Measurements from ENCODE around the gene TLE3. TPM values are rescaled to one million over a fixed set of nuclear protein-coding genes. Genes with fewer than 3 reads are reported as not detected.

TLE3 gene
- total RNA-seq, 2 experiments from 2014 or later: 66.6 to 82.3 TPM

GRCh38 chr15:70060214-70060992 lies 37.3 kb downstream of the TLE3 start:
- Mint-ChIP-seq H3K36me3 (ENCODE audit: low read depth) (peaks cover 43% of the 10 kb centered on the region), H3K4me3 (no peak overlapping the region), H3K27ac (no peak overlapping the region), H3K9me3 (no peaks in the 10 kb centered on the region), H3K4me1 (no peaks in the 10 kb centered on the region), H3K27me3 (no peaks in the 10 kb centered on the region)
- ChIA-PET POLR2A (no interaction called here), CTCF (interaction anchor here (1.1 kb wide), 1 partner anchor 8 kb away, joined by 3 read pairs; no protein-coding TSS in a partner anchor)
- DNase-seq: no peak

GRCh38 chr15:70059476-70060213 lies 38.1 kb downstream of the TLE3 start:
- DNase-seq: no peak
- CTCF ChIA-PET: no interaction called here
- POLR2A ChIA-PET: no interaction called here
- no peak overlapping the region for H3K4me3 Mint-ChIP-seq
- peak overlapping the region; percentile 54 for H3K27ac Mint-ChIP-seq
- no peaks in the 10 kb centered on the region for H3K4me1 Mint-ChIP-seq
- H3K9me3 Mint-ChIP-seq: no peaks in the 10 kb centered on the region
- H3K36me3 Mint-ChIP-seq (ENCODE audit: low read depth): peaks cover 46% of the 10 kb centered on the region
- no peaks in the 10 kb centered on the region for H3K27me3 Mint-ChIP-seq

GRCh38 chr15:70058642-70059360 lies 38.9 kb downstream of the TLE3 start:
- no peaks in the 10 kb centered on the region for H3K27me3 Mint-ChIP-seq
- ChIA-PET CTCF (no interaction called here), POLR2A (no interaction called here)
- no peak overlapping the region for H3K4me3 Mint-ChIP-seq
- no peaks in the 10 kb centered on the region for H3K4me1 Mint-ChIP-seq
- H3K9me3 Mint-ChIP-seq: no peaks in the 10 kb centered on the region
- no peak overlapping the region for H3K27ac Mint-ChIP-seq
- H3K36me3 Mint-ChIP-seq (ENCODE audit: low read depth): peaks cover 42% of the 10 kb centered on the region
- no peak for DNase-seq

- ChIA-PET CTCF (no interaction called here), POLR2A (no interaction called here)
- Mint-ChIP-seq H3K4me3 (no peak overlapping the region), H3K27ac (no peak overlapping the region), H3K27me3 (no peaks in the 10 kb centered on the region), H3K9me3 (no peaks in the 10 kb centered on the region), H3K36me3 (ENCODE audit: low read depth) (peaks cover 47% of the 10 kb centered on the region), H3K4me1 (no peaks in the 10 kb centered on the region)
- no peak for DNase-seq
Observed at GRCh38 chr15:70057931-70058641, 39.6 kb downstream of the TLE3 start.

GRCh38 chr15:70056091-70056680 lies 41.5 kb downstream of the TLE3 start:
- POLR2A ChIA-PET: no interaction called here

GRCh38 chr15:70055601-70056051 lies 42.1 kb downstream of the TLE3 start:
- H3K27ac Mint-ChIP-seq: no peak overlapping the region
- no peaks in the 10 kb centered on the region for H3K9me3 Mint-ChIP-seq
- ChIA-PET CTCF (interaction anchor here (0.5 kb wide), 1 partner anchor 220 kb away, joined by 5 read pairs; no protein-coding TSS in a partner anchor), POLR2A (no interaction called here)
- no peak for DNase-seq
- peaks cover 53% of the 10 kb centered on the region for H3K36me3 Mint-ChIP-seq (ENCODE audit: low read depth)
- H3K27me3 Mint-ChIP-seq: no peaks in the 10 kb centered on the region
- no peaks in the 10 kb centered on the region for H3K4me1 Mint-ChIP-seq
- H3K4me3 Mint-ChIP-seq: no peak overlapping the region

More at GRCh38 chr15:70056091-70056680, 41.5 kb downstream of the TLE3 start:
- Mint-ChIP-seq H3K27ac (no peak overlapping the region), H3K4me3 (no peak overlapping the region), H3K27me3 (no peaks in the 10 kb centered on the region), H3K4me1 (no peaks in the 10 kb centered on the region), H3K9me3 (no peaks in the 10 kb centered on the region), H3K36me3 (ENCODE audit: low read depth) (peaks cover 50% of the 10 kb centered on the region)
- DNase-seq: no peak
- CTCF ChIA-PET: interaction anchor here (0.5 kb wide), 1 partner anchor 219 kb away, joined by 5 read pairs; no protein-coding TSS in a partner anchor

- H3K4me3 Mint-ChIP-seq: no peak overlapping the region
- ChIA-PET CTCF (interaction anchor here (0.9 kb wide), 1 partner anchor 12 kb away, joined by 3 read pairs; no protein-coding TSS in a partner anchor), POLR2A (no interaction called here)
- no peak overlapping the region for H3K27ac Mint-ChIP-seq
- no peak for DNase-seq
- no peaks in the 10 kb centered on the region for H3K27me3 Mint-ChIP-seq
- H3K36me3 Mint-ChIP-seq (ENCODE audit: low read depth): peaks cover 51% of the 10 kb centered on the region
- H3K9me3 Mint-ChIP-seq: no peaks in the 10 kb centered on the region
- no peaks in the 10 kb centered on the region for H3K4me1 Mint-ChIP-seq
Observed at GRCh38 chr15:70054884-70055387, 42.8 kb downstream of the TLE3 start.

- Mint-ChIP-seq H3K4me3 (no peak overlapping the region), H3K9me3 (no peaks in the 10 kb centered on the region), H3K36me3 (ENCODE audit: low read depth) (peaks cover 48% of the 10 kb centered on the region), H3K27ac (no peak overlapping the region), H3K27me3 (no peaks in the 10 kb centered on the region), H3K4me1 (no peaks in the 10 kb centered on the region)
- POLR2A ChIA-PET: no interaction called here
- DNase-seq: no peak
- CTCF ChIA-PET: interaction anchor here (0.9 kb wide), 1 partner anchor 12 kb away, joined by 3 read pairs; no protein-coding TSS in a partner anchor
Observed at GRCh38 chr15:70054366-70054765, 43.4 kb downstream of the TLE3 start.

GRCh38 chr15:70053716-70054229 lies 43.9 kb downstream of the TLE3 start:
- Mint-ChIP-seq H3K4me3 (no peak overlapping the region), H3K4me1 (no peaks in the 10 kb centered on the region), H3K27me3 (no peaks in the 10 kb centered on the region), H3K36me3 (ENCODE audit: low read depth) (peaks cover 46% of the 10 kb centered on the region), H3K9me3 (no peaks in the 10 kb centered on the region), H3K27ac (no peak overlapping the region)
- ChIA-PET CTCF (interaction anchor here (0.8 kb wide), 1 partner anchor 444 kb away, joined by 4 read pairs; no protein-coding TSS in a partner anchor), POLR2A (no interaction called here)
- no peak for DNase-seq

GRCh38 chr15:70053001-70053715 lies 44.6 kb downstream of the TLE3 start:
- ChIA-PET POLR2A (no interaction called here), CTCF (interaction anchor here (0.8 to 1.3 kb wide), 2 partner anchors 8 to 444 kb away, joined by 3 to 4 read pairs; no protein-coding TSS in a partner anchor)
- H3K4me1 Mint-ChIP-seq: no peaks in the 10 kb centered on the region
- peaks cover 40% of the 10 kb centered on the region for H3K36me3 Mint-ChIP-seq (ENCODE audit: low read depth)
- H3K4me3 Mint-ChIP-seq: no peak overlapping the region
- no peaks in the 10 kb centered on the region for H3K9me3 Mint-ChIP-seq
- H3K27me3 Mint-ChIP-seq: no peaks in the 10 kb centered on the region
- H3K27ac Mint-ChIP-seq: no peak overlapping the region
- no peak for DNase-seq

GRCh38 chr15:70051948-70052633 lies 45.6 kb downstream of the TLE3 start:
- no peaks in the 10 kb centered on the region for H3K9me3 Mint-ChIP-seq
- H3K27ac Mint-ChIP-seq: no peak overlapping the region
- no peak overlapping the region for H3K4me3 Mint-ChIP-seq
- H3K4me1 Mint-ChIP-seq: no peaks in the 10 kb centered on the region
- DNase-seq: no peak
- peaks cover 33% of the 10 kb centered on the region for H3K36me3 Mint-ChIP-seq (ENCODE audit: low read depth)
- no peaks in the 10 kb centered on the region for H3K27me3 Mint-ChIP-seq
- CTCF ChIA-PET: interaction anchor here (1.3 kb wide), 1 partner anchor 9 kb away, joined by 3 read pairs; no protein-coding TSS in a partner anchor
- POLR2A ChIA-PET: no interaction called here

Measured in activated CD4-positive, alpha-beta T cell treated with anti-CD3 and anti-CD28 coated beads, Interleukin-2, amount 10 ng/mL, durations not matched to agents 7 days and 5 days (primary cell).